C4-2B (cell line): ENCODE results near the gene DENND1A.

Experiments
- ZFX ChIP-seq: fragments of 450-650 bp; IDR thresholded peaks from 2 replicates; pipeline ENCODE4 v1.6.1; 2017
- TF ChIP-seq, protein P1 (sequence below): fragments of 450-650 bp; conservative IDR thresholded peaks from 2 replicates; pipeline ENCODE4 v1.5.1; 2017; ENCODE audit warnings: mild to moderate bottlenecking

DNA sequence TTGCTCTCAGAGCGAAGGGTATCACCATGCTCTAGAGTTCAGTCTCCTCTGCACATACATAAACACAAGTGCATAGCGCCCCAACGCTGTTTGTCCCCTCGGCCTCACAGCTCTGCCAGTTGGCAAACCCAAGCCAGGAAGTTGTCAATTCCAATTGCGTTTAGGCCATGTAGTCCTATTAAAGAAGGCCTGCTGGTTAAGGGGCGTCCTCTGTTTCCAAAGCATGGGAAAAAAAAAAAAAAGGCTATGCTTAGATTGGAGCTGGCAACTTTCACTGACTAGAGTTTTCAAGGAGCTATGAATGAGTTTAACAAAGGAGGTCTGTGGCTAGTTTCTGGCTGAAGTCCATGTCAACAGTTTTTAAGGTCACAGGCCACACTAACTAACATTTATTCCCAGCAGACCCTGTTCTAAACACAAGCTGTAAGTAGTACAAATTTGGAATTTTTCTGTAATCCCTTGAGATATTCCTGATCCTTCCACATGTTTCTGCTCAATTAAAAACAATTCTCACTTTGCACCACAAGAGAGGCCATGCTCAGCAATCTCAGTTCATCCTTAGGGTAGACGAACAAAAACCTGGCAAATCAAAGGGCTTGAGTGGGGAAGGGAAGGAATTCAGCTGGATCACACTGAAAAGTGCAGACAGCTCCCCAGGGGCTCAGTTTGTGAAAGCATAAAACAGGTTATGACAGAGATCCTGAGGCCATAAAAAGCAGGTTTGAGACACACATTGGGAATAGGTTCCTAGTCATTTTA, 187.7 kb downstream of the DENND1A start:
- TF ChIP-seq, protein P1, sequence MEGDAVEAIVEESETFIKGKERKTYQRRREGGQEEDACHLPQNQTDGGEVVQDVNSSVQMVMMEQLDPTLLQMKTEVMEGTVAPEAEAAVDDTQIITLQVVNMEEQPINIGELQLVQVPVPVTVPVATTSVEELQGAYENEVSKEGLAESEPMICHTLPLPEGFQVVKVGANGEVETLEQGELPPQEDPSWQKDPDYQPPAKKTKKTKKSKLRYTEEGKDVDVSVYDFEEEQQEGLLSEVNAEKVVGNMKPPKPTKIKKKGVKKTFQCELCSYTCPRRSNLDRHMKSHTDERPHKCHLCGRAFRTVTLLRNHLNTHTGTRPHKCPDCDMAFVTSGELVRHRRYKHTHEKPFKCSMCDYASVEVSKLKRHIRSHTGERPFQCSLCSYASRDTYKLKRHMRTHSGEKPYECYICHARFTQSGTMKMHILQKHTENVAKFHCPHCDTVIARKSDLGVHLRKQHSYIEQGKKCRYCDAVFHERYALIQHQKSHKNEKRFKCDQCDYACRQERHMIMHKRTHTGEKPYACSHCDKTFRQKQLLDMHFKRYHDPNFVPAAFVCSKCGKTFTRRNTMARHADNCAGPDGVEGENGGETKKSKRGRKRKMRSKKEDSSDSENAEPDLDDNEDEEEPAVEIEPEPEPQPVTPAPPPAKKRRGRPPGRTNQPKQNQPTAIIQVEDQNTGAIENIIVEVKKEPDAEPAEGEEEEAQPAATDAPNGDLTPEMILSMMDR = no peak
- no peak for TF ChIP-seq ZFX
